ACC112 (cell line): Measurements from ENCODE around the gene S1PR3.
A peak's percentile ranks its signal among the peaks of the same experiment; 100 is the strongest.

Experiments used
- H2AFZ ChIP-seq: fragments of 200-600 bp; sonication (generic); one replicate; pipeline ENCODE4 v1.6.0; 2017; ENCODE audit warnings: antibody characterized with exemption, low read length; ENCODE audit not compliant: unreplicated experiment
- H3K27ac ChIP-seq: fragments of 200-600 bp; sonication (generic); 2 replicates; pipeline ENCODE4 v1.5.1; 2014; ENCODE audit warnings: low read depth, mild to moderate bottlenecking, antibody characterized with exemption, low read length, moderate library complexity
- H3K27me3 ChIP-seq: fragments of 200-600 bp; sonication (generic); 2 replicates; pipeline ENCODE4 v1.6.1; 2014; ENCODE audit warnings: mild to moderate bottlenecking, antibody characterized with exemption, low read length, moderate library complexity, mixed read lengths; ENCODE audit not compliant: insufficient read depth
- H3K36me3 ChIP-seq: fragments of 200-600 bp; sonication (generic); 2 replicates; pipeline ENCODE4 v1.6.1; 2016; ENCODE audit warnings: mild to moderate bottlenecking, antibody characterized with exemption, low read length, moderate library complexity, mixed read lengths; ENCODE audit not compliant: insufficient read depth
- H3K4me1 ChIP-seq: fragments of 200-600 bp; sonication (generic); one replicate; pipeline ENCODE4 v1.6.1; 2016; ENCODE audit warnings: low read length, mixed read lengths; ENCODE audit not compliant: insufficient read depth, unreplicated experiment, control insufficient read depth
- H3K4me3 ChIP-seq: fragments of 200-600 bp; sonication (generic); 2 replicates; pipeline ENCODE4 v1.5.1; 2014; ENCODE audit warnings: mild to moderate bottlenecking, low read depth, low read length
- H3K79me2 ChIP-seq: fragments of 200-600 bp; sonication (generic); one replicate; pipeline ENCODE4 v1.6.0; 2016; ENCODE audit warnings: low read length; ENCODE audit not compliant: control insufficient read depth, unreplicated experiment, insufficient read depth

S1PR3 gene

DNA sequence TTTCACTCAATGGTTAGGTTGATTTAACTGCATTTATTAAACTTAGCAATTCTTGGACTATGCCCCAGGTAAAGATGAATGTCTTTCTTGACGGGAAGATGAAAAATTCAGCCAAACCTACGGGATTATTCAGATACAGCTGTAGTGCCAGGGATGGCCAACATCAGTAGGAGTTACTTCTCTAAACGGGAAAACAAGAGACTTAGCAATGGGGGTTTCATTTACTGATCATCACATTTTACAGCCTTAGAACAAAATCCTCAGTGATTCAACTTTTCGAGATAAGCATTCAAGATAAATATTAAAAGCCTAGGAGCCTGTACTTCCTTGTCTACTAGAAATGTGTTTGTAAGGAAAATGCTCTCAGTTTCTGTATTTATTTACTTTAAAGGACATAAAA is 46.1 kb downstream of the S1PR3 start:
- Histone ChIP-seq H3K4me1 (peaks cover 17% of the 10 kb centered on the region), H3K27me3 (no peaks in the 10 kb centered on the region), H3K79me2 (no peaks in the 10 kb centered on the region), H2AFZ (no peak overlapping the region), H3K4me3 (no peak overlapping the region), H3K27ac (no peak overlapping the region), H3K36me3 (0 out of 2 replicates have a peak, but pooled peaks cover 2% of the 10 kb centered on the region)

- Histone ChIP-seq H3K79me2 (no peaks in the 10 kb centered on the region), H3K4me3 (no peak overlapping the region), H3K36me3 (no peaks in the 10 kb centered on the region), H2AFZ (no peak overlapping the region), H3K27me3 (no peaks in the 10 kb centered on the region), H3K27ac (peak overlapping the region; percentile 7; the same call in 1 of the 2 replicates), H3K4me1 (peaks cover 17% of the 10 kb centered on the region)
These were observed 46.6 kb downstream of the S1PR3 start for GRCh38 chr9:89037891-89038290.

DNA sequence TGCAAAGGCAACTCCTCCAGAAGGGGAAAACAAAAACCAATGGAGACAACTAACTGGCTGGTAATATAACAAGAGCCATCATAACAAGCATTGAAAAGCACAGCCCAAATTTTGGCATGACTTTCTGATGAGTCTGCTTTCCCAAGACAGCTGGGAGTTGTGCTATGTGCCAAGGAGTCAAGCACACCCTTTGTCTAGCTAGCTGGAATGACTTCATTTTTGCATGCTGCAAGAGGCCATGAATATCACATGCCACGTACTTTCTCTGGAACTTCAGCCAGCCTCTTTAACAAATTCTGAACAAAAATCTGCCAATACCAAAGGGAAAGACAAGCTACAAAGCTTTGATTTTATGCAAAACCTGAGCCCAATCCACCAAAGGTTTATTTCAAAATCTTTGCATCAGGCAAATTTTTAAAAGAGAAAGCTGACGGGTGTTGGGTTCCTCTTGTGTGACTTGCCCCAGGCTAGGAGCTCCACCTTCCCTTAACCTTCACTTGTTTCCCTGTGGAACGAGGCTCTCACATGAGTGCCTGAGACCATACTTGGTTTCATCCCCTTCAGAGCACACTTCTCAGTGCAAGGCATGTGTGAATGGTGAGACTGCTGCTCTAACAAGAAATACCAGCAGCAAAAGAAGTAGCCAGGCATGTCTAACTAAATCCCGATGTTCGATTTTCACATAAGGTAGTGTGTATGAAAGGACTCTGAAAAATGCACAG is 47.3 kb downstream of the S1PR3 start:
- Histone ChIP-seq H3K4me3 (peak overlapping the region; percentile 3; the same call in 1 of the 2 replicates), H3K27me3 (no peaks in the 10 kb centered on the region), H2AFZ (no peak overlapping the region), H3K36me3 (no peaks in the 10 kb centered on the region), H3K27ac (peak overlapping the region; percentile 46), H3K4me1 (peaks cover 17% of the 10 kb centered on the region), H3K79me2 (no peaks in the 10 kb centered on the region)

DNA sequence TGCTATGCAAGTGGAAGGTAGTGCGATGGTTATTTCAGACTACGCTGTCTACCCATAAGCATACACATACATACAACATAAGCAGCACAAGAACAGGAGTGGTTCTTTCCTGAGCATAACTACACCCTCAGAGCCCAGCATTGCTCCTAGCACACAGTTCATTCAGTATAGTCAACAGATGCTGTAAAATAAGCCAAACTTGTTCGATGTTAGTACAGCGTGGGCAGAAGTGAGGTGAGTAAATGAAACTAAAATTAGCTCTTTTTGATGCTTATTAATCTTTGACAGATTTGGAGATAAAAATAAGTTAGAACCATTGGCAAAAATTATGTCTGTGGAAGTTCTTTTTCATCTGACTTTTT is 47.8 kb downstream of the S1PR3 start:
- H3K36me3 ChIP-seq: no peaks in the 10 kb centered on the region
- H3K4me3 ChIP-seq: no peak overlapping the region
- no peak overlapping the region; the same call in 1 of the 2 replicates for H3K27ac ChIP-seq
- peaks cover 17% of the 10 kb centered on the region for H3K4me1 ChIP-seq
- H3K27me3 ChIP-seq: no peaks in the 10 kb centered on the region
- no peaks in the 10 kb centered on the region for H3K79me2 ChIP-seq
- H2AFZ ChIP-seq: no peak overlapping the region

DNA sequence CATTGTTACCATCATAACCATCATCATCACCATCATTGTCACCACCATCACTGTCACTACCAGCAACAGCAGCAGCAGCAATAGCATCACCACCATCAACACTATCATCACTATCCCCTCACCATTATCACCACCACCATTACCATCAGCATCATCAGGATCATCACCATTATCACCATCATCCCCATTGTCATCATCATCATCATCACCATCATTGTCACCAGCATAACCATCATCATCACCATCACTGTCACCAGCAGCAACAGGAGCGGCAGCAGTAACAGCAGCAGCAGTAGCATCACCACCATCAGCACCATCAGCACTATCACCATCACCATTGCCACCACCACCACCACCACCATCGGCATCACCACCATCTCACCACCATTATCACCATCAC is 48.4 kb downstream of the S1PR3 start:
- Histone ChIP-seq H3K36me3 (no peaks in the 10 kb centered on the region), H3K4me1 (peaks cover 17% of the 10 kb centered on the region), H3K79me2 (no peaks in the 10 kb centered on the region), H2AFZ (no peak overlapping the region), H3K27me3 (no peaks in the 10 kb centered on the region), H3K27ac (no peak overlapping the region), H3K4me3 (no peak overlapping the region)

GRCh38 chr9:89042984-89043383 is 51.7 kb downstream of the S1PR3 start:
- H3K4me1 ChIP-seq: peaks cover 17% of the 10 kb centered on the region
- H3K27me3 ChIP-seq: no peaks in the 10 kb centered on the region
- H3K79me2 ChIP-seq: no peaks in the 10 kb centered on the region
- H2AFZ ChIP-seq: no peak overlapping the region
- H3K27ac ChIP-seq: no peak overlapping the region
- H3K4me3 ChIP-seq: no peak overlapping the region
- H3K36me3 ChIP-seq: no peaks in the 10 kb centered on the region

GRCh38 chr9:89044104-89044503 is 52.8 kb downstream of the S1PR3 start:
- H3K4me3 ChIP-seq: no peak overlapping the region
- no peaks in the 10 kb centered on the region for H3K79me2 ChIP-seq
- no peaks in the 10 kb centered on the region for H3K36me3 ChIP-seq
- no peak overlapping the region for H2AFZ ChIP-seq
- peaks cover 7% of the 10 kb centered on the region for H3K4me1 ChIP-seq
- H3K27ac ChIP-seq: no peak overlapping the region
- H3K27me3 ChIP-seq: no peaks in the 10 kb centered on the region

- Histone ChIP-seq H3K27me3 (no peaks in the 10 kb centered on the region), H3K79me2 (no peaks in the 10 kb centered on the region), H3K4me3 (no peak overlapping the region), H3K4me1 (peaks cover 4% of the 10 kb centered on the region), H3K36me3 (no peaks in the 10 kb centered on the region), H3K27ac (no peak overlapping the region), H2AFZ (no peak overlapping the region)
These were observed 53.6 kb downstream of the S1PR3 start for GRCh38 chr9:89044881-89045280.

DNA sequence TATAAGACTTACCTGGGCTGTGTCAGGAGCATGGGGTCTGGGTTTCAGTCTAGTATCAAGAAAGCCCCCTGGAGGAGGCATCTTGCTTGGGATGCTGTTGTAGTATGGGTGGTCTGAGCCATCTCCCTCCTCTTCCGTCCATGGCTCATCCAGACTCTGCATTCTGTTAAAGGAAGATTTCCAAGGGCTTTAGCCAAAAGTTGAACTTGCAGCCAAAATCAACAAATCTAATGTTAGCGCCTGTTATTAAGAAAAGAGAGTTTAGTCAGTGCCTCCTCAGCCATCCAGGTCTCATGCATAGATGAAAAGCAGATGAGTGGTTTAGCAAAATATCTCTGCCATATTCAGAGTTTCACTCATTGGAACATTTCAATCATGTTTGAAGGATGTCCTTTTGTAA is 55.6 kb downstream of the S1PR3 start:
- Histone ChIP-seq H3K36me3 (no peaks in the 10 kb centered on the region), H3K4me3 (no peak overlapping the region), H3K27ac (no peak overlapping the region)

GRCh38 chr9:89047667-89048066 is 56.4 kb downstream of the S1PR3 start:
- Histone ChIP-seq H3K36me3 (no peaks in the 10 kb centered on the region), H3K4me1 (peaks cover 4% of the 10 kb centered on the region), H2AFZ (no peak overlapping the region), H3K4me3 (no peak overlapping the region), H3K27ac (no peak overlapping the region), H3K79me2 (no peaks in the 10 kb centered on the region), H3K27me3 (no peaks in the 10 kb centered on the region)

More for the DNA sequence above, 55.6 kb downstream of the S1PR3 start:
- Histone ChIP-seq H3K4me1 (peaks cover 4% of the 10 kb centered on the region), H2AFZ (no peak overlapping the region), H3K27me3 (no peaks in the 10 kb centered on the region), H3K79me2 (no peaks in the 10 kb centered on the region)

DNA sequence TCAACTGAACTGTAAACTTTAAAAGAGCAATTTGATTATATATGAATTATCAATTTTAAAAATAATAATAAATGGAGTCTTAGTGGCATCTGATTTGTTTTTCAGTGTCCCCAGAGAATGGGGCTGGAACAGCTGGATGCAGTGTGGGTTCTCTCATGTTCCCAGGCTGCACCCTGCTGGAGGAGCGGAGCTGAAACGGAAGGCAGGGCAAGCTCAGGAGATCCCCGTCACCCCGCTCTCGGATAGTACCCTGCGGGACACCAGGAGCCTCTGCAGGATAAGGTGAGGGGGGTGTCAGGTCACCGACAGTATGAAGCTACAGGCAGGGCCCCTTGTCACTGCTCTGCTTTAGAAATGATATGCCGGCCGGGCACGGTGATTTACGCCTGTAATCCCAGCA is 57.3 kb downstream of the S1PR3 start:
- H3K4me1 ChIP-seq: peaks cover 4% of the 10 kb centered on the region
- H3K36me3 ChIP-seq: no peaks in the 10 kb centered on the region
- H3K4me3 ChIP-seq: no peak overlapping the region
- H3K27me3 ChIP-seq: no peaks in the 10 kb centered on the region
- H2AFZ ChIP-seq: no peak overlapping the region
- no peak overlapping the region for H3K27ac ChIP-seq
- H3K79me2 ChIP-seq: no peaks in the 10 kb centered on the region
